ENCODE data around the gene RPL21. TPM values are rescaled to one million over a fixed set of nuclear protein-coding genes. Genes with fewer than 3 reads are reported as not detected.

Gene RPL21
- total RNA-seq, 2 donors from 2014 or later, result 424 to 949 TPM

DNA sequence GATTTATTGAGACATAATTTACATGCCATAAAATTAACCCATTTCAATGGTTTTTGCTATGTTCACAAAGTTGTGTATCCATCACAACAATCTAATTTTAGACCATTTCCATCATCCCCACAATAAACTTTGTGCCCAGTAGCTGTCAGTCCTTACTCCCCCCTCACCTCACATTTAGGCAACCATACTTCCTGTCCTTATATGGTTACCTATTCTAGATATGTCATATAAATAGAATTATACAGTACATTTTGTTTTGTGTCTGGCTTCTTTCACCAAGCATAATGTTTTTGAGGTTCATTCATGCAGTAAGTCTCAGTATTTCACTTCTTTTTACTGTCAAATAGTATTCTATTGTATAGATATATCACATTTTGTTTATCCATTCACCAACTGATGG lies 23.2 kb upstream of the RPL21 start:
- Histone ChIP-seq H3K4me3 (no peak overlapping the region), H3K9me3 (no peaks in the 10 kb centered on the region), H3K36me3 (no peaks in the 10 kb centered on the region), H3K27ac (no peak overlapping the region), H3K4me1 (peaks cover 0 to 4% of the 10 kb centered on the region in 2 donors), H3K27me3 (no peaks in the 10 kb centered on the region)
- TF ChIP-seq, protein P1, sequence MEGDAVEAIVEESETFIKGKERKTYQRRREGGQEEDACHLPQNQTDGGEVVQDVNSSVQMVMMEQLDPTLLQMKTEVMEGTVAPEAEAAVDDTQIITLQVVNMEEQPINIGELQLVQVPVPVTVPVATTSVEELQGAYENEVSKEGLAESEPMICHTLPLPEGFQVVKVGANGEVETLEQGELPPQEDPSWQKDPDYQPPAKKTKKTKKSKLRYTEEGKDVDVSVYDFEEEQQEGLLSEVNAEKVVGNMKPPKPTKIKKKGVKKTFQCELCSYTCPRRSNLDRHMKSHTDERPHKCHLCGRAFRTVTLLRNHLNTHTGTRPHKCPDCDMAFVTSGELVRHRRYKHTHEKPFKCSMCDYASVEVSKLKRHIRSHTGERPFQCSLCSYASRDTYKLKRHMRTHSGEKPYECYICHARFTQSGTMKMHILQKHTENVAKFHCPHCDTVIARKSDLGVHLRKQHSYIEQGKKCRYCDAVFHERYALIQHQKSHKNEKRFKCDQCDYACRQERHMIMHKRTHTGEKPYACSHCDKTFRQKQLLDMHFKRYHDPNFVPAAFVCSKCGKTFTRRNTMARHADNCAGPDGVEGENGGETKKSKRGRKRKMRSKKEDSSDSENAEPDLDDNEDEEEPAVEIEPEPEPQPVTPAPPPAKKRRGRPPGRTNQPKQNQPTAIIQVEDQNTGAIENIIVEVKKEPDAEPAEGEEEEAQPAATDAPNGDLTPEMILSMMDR (IDR thresholded peaks at IDR 0.05), result no peak
- DNase-seq (ENCODE audit: low spot score), result no peak

DNA sequence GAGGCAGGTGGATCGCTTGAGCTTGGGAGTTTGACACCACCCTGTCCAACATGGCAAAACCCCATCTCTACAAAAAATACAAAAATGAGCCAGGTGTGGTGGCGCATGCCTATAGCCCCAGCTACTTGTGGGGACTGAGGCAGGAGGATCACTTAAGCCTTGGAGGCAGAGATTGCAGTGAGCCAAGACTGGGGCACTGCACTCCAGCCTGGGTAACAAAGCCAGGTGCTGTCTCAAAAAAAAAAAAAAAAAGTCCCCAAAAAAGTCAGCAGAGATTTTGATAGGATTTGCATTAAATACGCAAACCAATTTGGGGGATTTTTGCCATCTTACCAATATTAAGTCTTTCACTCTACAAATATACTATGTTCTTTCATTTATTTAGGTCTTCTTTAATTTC lies 21.7 kb upstream of the RPL21 start:
- H3K27ac ChIP-seq, result no peak overlapping the region
- TF ChIP-seq, protein P1 (IDR thresholded peaks at IDR 0.05), result no peak
- no peak for DNase-seq (ENCODE audit: low spot score)
- H3K4me3 ChIP-seq, result no peak overlapping the region
- H3K9me3 ChIP-seq, result no peaks in the 10 kb centered on the region
- no peaks in the 10 kb centered on the region for H3K36me3 ChIP-seq
- H3K4me1 ChIP-seq, result peaks cover 0 to 4% of the 10 kb centered on the region in 2 donors
- H3K27me3 ChIP-seq, result no peaks in the 10 kb centered on the region

DNA sequence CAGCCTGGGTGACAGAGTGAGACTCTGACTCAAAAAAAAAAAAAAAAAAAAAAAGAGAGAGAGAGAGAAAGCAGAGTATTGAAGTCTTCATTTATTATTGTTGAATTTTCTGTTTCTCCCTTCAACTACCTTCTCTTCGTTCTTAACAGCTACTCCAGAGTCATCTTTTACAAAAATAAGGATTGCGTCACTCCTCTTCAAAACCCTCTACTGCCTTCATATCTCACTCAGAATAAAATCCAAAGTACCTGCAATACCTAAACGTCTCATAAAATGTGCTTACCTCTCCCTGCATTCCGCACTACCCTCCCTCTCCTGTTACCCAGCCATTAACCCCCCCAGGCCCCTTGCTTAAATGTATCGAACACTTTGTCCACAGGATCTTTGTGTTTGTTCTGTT lies 17.4 kb upstream of the RPL21 start:
- H3K27ac ChIP-seq, result no peak overlapping the region
- H3K36me3 ChIP-seq, result no peaks in the 10 kb centered on the region
- no peaks in the 10 kb centered on the region for H3K27me3 ChIP-seq
- TF ChIP-seq, protein P1 (IDR thresholded peaks at IDR 0.05), result no peak
- no peaks in the 10 kb centered on the region for H3K9me3 ChIP-seq
- H3K4me3 ChIP-seq, result no peak overlapping the region
- no peaks in the 10 kb centered on the region for H3K4me1 ChIP-seq
- no peak for DNase-seq (ENCODE audit: low spot score)

DNA sequence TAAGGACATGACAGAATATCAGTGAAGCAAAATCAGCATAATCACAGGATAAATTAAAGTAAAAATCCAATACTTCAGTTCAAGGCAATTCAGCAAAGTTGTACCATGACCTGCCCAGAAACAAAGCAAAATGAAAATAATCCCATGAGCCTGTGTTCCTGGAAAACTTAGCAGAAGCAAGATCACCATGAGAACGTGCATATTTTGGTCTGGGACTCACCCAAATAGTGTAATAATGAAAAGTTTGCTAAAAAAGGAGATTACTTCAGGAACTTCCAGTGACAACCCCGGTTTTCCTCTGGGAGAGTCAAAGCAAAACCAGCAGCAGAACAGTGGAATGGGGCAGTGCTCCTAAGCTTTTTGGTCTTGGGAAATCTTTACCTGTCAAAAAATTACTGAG lies 14.9 kb upstream of the RPL21 start:
- Histone ChIP-seq H3K4me3 (no peak overlapping the region), H3K27me3 (no peaks in the 10 kb centered on the region), H3K4me1 (no peaks in the 10 kb centered on the region), H3K27ac (no peak overlapping the region), H3K36me3 (no peaks in the 10 kb centered on the region), H3K9me3 (no peaks in the 10 kb centered on the region)
- TF ChIP-seq, protein P1 (IDR thresholded peaks at IDR 0.05), result no peak
- no peak for DNase-seq (ENCODE audit: low spot score)

DNA sequence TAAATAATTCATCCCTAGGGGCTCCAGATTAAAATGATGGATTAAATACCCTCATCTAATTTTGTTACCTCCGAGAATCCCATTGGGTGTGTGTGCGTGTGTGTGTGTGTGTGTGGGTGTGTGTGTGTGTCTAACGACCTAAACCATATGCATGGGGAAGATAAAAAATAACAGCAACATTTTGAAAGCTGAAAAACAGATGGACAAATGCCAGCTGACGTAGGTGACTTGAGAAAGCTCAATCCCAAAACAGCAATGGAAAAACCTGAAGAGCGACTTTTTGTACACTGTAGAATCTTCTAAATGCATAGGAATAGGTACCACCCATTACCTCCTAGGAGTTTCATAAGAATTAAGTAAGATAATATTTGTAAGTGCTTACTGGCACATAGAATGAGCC lies 8.7 kb upstream of the RPL21 start:
- TF ChIP-seq, protein P1 (IDR thresholded peaks at IDR 0.05), result no peak
- DNase-seq (ENCODE audit: low spot score), result no peak
- H3K4me1 ChIP-seq, result no peaks in the 10 kb centered on the region
- H3K27ac ChIP-seq, result no peak overlapping the region
- no peaks in the 10 kb centered on the region for H3K36me3 ChIP-seq
- no peaks in the 10 kb centered on the region for H3K27me3 ChIP-seq
- H3K4me3 ChIP-seq, result no peak overlapping the region
- no peaks in the 10 kb centered on the region for H3K9me3 ChIP-seq

DNA sequence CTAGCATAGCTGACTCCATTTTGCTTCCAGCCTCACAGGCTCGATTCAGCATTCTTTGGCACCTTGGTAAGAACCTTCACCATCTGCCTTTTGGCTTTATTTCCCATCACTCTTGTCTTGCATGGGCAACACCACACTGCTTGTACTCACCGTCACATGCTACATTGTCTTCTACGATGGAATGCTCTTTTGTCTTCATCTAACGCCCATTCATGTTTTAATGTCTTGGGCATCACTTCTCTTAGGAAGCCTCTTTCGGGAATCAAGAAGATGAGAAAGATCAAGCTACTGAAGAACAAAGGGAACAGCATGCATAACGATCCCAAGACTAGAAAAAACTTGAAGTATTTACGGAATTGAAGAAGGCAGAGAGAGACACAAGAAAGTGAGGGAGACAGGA lies 5.7 kb upstream of the RPL21 start:
- no peak overlapping the region for H3K27ac ChIP-seq
- no peaks in the 10 kb centered on the region for H3K9me3 ChIP-seq
- DNase-seq (ENCODE audit: low spot score), result no peak
- TF ChIP-seq, protein P1 (IDR thresholded peaks at IDR 0.05), result no peak
- peaks cover 0 to 6% of the 10 kb centered on the region in 2 donors for H3K4me1 ChIP-seq
- H3K27me3 ChIP-seq, result no peaks in the 10 kb centered on the region
- H3K36me3 ChIP-seq, result no peaks in the 10 kb centered on the region
- no peak overlapping the region for H3K4me3 ChIP-seq
